ENCODE results near the gene ZNF70.

- no peak for TF ChIP-seq CTCF (conservative IDR thresholded peaks at IDR 0.05; ENCODE audit: low read depth, low read length)
- no peak for TF ChIP-seq MXI1 (IDR thresholded peaks at IDR 0.05; ENCODE audit: borderline replicate concordance, low read depth, low read length)
- TF ChIP-seq RAD21 (IDR thresholded peaks at IDR 0.05; ENCODE audit: low read length) = no peak
- no peak for TF ChIP-seq POLR2A (IDR thresholded peaks at IDR 0.05; ENCODE audit: low read depth, low read length)
- no peak for TF ChIP-seq CEBPB (IDR thresholded peaks at IDR 0.05; ENCODE audit: low read depth, low read length)
- no peak for TF ChIP-seq MAZ (IDR thresholded peaks at IDR 0.05; ENCODE audit: borderline replicate concordance, low read depth, low read length)
- no peak for TF ChIP-seq RFX5 (IDR thresholded peaks at IDR 0.05; ENCODE audit: low read depth, low read length)
- no peak for TF ChIP-seq FOS (IDR thresholded peaks at IDR 0.05; ENCODE audit: low read depth, low read length)
- no peak for TF ChIP-seq ELK1 (IDR thresholded peaks at IDR 0.05; ENCODE audit: borderline replicate concordance, low read depth, low read length)
- no peak for TF ChIP-seq BHLHE40 (IDR thresholded peaks at IDR 0.05; ENCODE audit: low read depth, low read length)
- TF ChIP-seq SMC3 (IDR thresholded peaks at IDR 0.05; ENCODE audit: low read depth, low read length) = no peak
- no peak for TF ChIP-seq RCOR1 (IDR thresholded peaks at IDR 0.05; ENCODE audit: insufficient replicate concordance, low read length)
- TF ChIP-seq NFE2L2 (IDR thresholded peaks at IDR 0.05; ENCODE audit: low read depth, low read length) = no peak
Measured at GRCh38 chr22:23782252-23782651, 31.3 kb upstream of the ZNF70 start.

Measured in IMR-90 (cell line).